Stimulated activated CD4-positive, alpha-beta T cell treated with anti-CD3 and anti-CD28 coated beads, Interleukin-1b, Interleukin-23, amount 100 ng/mL, for 48 hours (primary cell): ENCODE measurements around the gene SYVN1.
A peak's percentile ranks its signal among the peaks of the same experiment; 100 is the strongest.

Source experiments
- DNase-seq: peaks from one replicate; pipeline ENCODE4 v3.0.0-alpha.2; 2020

SYVN1 gene

GRCh38 chr11:65111744-65112545 is 22.4 kb downstream of the SYVN1 start, which contains the start of gene TM7SF2:
TSS of gene TM7SF2 (plus strand) at chr11:65111872. CDS start at chr11:65112016, 144 bp downstream.
- peak; percentile 92 for DNase-seq

- no peak for DNase-seq
Measured at GRCh38 chr11:65111159-65111743, 23.1 kb downstream of the SYVN1 start.

- DNase-seq, result peak; percentile 94
Measured at GRCh38 chr11:65110354-65110861, 23.9 kb downstream of the SYVN1 start.

- DNase-seq, result no peak
Measured at GRCh38 chr11:65109231-65110198, 24.8 kb downstream of the SYVN1 start.

GRCh38 chr11:65108469-65109123 is 25.7 kb downstream of the SYVN1 start:
- DNase-seq, result no peak

GRCh38 chr11:65107751-65108468 is 26.4 kb downstream of the SYVN1 start:
- no peak for DNase-seq

- no peak for DNase-seq
Measured at GRCh38 chr11:65107078-65107477, 27.2 kb downstream of the SYVN1 start.

- no peak for DNase-seq
Measured at GRCh38 chr11:65104628-65105027, 29.7 kb downstream of the SYVN1 start.

GRCh38 chr11:65103476-65103875 is 30.8 kb downstream of the SYVN1 start:
- DNase-seq, result no peak

GRCh38 chr11:65102142-65103095 is 31.9 kb downstream of the SYVN1 start:
- DNase-seq, result no peak

- no peak for DNase-seq
Measured at GRCh38 chr11:65100674-65101350, 33.5 kb downstream of the SYVN1 start.

GRCh38 chr11:65096926-65097325 is 37.4 kb downstream of the SYVN1 start:
- no peak for DNase-seq

GRCh38 chr11:65095974-65096806 is 38.1 kb downstream of the SYVN1 start, which contains the start of gene VPS51:
TSS of gene VPS51 (plus strand) at chr11:65096214. CDS start at chr11:65096251, 37 bp downstream.
- DNase-seq, result peak; percentile 87

- DNase-seq, result no peak
Measured at GRCh38 chr11:65095427-65095826, 38.9 kb downstream of the SYVN1 start.

- DNase-seq, result no peak
Measured at GRCh38 chr11:65090628-65091027, 43.7 kb downstream of the SYVN1 start.

GRCh38 chr11:65089621-65090020 is 44.7 kb downstream of the SYVN1 start:
- no peak for DNase-seq

GRCh38 chr11:65087827-65088226 is 46.5 kb downstream of the SYVN1 start:
- DNase-seq, result no peak

GRCh38 chr11:65087216-65087615 is 47.1 kb downstream of the SYVN1 start:
- DNase-seq, result no peak

- no peak for DNase-seq
Measured at GRCh38 chr11:65086809-65087208, 47.5 kb downstream of the SYVN1 start.
